Mesothelial cell of epicardium (in vitro differentiated cells): ENCODE measurements around the gene CDK16. TPM values are rescaled to one million over a fixed set of nuclear protein-coding genes. Genes with fewer than 3 reads are reported as not detected.

Source experiments
- DNase-seq, 2 experiments: peaks; one replicate each; pipeline ENCODE4 v3.0.0; 2021; ENCODE audit warnings: low spot score in 2 of 2; ENCODE audit not compliant: unreplicated experiment in 2 of 2
- H3K27ac Mint-ChIP-seq: 2 replicates; pipeline ENCODE4 v1.8.0; 2021; ENCODE audit warnings: mixed read lengths
- H3K27me3 Mint-ChIP-seq: 2 replicates; pipeline ENCODE4 v1.8.0; 2021; ENCODE audit warnings: low read depth, mixed read lengths
- H3K36me3 Mint-ChIP-seq: 2 replicates; pipeline ENCODE4 v1.8.0; 2021; ENCODE audit warnings: mixed read lengths
- H3K4me1 Mint-ChIP-seq: 2 replicates; pipeline ENCODE4 v1.8.0; 2021; ENCODE audit warnings: mixed read lengths
- H3K4me3 Mint-ChIP-seq: 2 replicates; pipeline ENCODE4 v1.8.0; 2021; ENCODE audit warnings: mild to moderate bottlenecking, moderate library complexity, mixed read lengths
- H3K9me3 Mint-ChIP-seq: 2 replicates; pipeline ENCODE4 v1.8.0; 2021; ENCODE audit warnings: mixed read lengths
- total RNA-seq: library from RNA; stranded (reverse); gene quantifications from 3 replicates; pipeline ENCODE4 v1.2.1, GENCODE V29; 2021
- TF ChIP-seq, protein P1 (sequence below): fragments of 200-600 bp; sonication (generic); IDR thresholded peaks from one replicate; pipeline ENCODE4 v1.5.0; 2021; ENCODE audit warnings: antibody characterized with exemption; ENCODE audit not compliant: unreplicated experiment

The CDK16 gene
- total RNA-seq, 1 donor from 2014 or later, result 216 TPM

DNA sequence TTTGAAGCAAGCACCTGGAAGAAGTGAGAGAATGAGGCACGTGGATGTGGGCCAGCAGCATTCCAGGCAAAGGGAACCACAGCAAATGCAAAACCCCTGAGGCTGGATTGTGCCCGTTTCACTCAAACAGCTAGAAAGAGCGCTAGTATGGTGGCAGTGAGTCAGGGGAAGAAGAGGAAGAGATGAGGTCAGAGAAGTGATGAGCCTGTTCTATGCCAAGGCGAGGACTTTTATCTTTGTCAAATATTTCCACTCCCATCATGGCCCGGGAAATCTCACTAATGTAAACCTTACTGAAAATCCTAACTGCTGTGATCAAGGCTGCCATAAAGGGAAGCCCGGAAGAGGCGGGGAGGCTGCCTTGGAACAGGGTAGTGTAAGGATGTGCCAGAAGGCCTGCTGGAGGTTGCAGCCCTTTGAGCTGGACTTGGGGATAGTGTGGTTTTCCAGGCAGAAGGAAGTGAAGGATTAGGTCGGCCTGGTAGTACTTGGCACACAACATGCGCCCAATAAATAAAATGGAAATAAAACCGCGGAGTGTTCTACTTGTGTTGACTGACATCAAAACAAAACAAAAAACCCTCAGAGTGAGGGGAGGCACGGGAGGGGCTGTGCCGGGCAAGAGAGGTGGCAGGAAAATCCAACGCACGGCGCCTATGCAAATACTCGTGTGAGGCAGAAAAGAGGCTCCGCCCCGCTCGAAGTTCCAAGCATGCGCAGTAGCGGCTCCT is 1.2 kb upstream of the CDK16 start:
- Mint-ChIP-seq H3K4me3 (peak overlapping the region; percentile 93), H3K27ac (peak overlapping the region; percentile 99), H3K36me3 (peaks cover 37% of the 10 kb centered on the region), H3K27me3 (no peaks in the 10 kb centered on the region), H3K4me1 (peaks cover 36% of the 10 kb centered on the region), H3K9me3 (no peaks in the 10 kb centered on the region)
- no peak for DNase-seq
- TF ChIP-seq, protein P1, sequence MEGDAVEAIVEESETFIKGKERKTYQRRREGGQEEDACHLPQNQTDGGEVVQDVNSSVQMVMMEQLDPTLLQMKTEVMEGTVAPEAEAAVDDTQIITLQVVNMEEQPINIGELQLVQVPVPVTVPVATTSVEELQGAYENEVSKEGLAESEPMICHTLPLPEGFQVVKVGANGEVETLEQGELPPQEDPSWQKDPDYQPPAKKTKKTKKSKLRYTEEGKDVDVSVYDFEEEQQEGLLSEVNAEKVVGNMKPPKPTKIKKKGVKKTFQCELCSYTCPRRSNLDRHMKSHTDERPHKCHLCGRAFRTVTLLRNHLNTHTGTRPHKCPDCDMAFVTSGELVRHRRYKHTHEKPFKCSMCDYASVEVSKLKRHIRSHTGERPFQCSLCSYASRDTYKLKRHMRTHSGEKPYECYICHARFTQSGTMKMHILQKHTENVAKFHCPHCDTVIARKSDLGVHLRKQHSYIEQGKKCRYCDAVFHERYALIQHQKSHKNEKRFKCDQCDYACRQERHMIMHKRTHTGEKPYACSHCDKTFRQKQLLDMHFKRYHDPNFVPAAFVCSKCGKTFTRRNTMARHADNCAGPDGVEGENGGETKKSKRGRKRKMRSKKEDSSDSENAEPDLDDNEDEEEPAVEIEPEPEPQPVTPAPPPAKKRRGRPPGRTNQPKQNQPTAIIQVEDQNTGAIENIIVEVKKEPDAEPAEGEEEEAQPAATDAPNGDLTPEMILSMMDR, result no peak

DNA sequence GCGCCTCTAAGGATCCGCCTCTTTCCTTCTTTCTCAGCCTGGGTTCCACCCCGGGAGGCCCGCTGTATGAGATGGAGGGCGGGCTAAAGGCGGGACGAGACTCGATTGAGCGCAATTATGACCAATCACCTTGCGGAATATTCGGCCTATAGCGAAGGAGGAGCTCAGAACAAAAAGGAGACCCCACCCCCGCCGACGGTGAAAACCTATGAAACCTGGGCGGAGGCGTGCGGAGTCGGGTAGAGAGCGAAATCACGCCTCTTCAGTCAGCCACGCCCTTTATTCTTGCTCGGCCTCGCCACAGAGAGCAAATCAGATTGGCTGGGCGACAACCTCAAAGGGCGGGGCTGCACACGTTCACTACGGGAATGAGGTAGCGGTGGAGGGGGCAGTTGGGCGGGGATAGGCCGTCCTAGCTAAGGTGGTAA is 615 bp upstream of the CDK16 start:
- Mint-ChIP-seq H3K36me3 (peaks cover 31% of the 10 kb centered on the region), H3K27ac (peak overlapping the region; percentile 99), H3K4me3 (peak overlapping the region; percentile 93), H3K9me3 (no peaks in the 10 kb centered on the region), H3K27me3 (no peaks in the 10 kb centered on the region), H3K4me1 (peaks cover 36% of the 10 kb centered on the region)
- peak; percentile 97 to 98 for DNase-seq
- TF ChIP-seq, protein P1, result no peak

DNA sequence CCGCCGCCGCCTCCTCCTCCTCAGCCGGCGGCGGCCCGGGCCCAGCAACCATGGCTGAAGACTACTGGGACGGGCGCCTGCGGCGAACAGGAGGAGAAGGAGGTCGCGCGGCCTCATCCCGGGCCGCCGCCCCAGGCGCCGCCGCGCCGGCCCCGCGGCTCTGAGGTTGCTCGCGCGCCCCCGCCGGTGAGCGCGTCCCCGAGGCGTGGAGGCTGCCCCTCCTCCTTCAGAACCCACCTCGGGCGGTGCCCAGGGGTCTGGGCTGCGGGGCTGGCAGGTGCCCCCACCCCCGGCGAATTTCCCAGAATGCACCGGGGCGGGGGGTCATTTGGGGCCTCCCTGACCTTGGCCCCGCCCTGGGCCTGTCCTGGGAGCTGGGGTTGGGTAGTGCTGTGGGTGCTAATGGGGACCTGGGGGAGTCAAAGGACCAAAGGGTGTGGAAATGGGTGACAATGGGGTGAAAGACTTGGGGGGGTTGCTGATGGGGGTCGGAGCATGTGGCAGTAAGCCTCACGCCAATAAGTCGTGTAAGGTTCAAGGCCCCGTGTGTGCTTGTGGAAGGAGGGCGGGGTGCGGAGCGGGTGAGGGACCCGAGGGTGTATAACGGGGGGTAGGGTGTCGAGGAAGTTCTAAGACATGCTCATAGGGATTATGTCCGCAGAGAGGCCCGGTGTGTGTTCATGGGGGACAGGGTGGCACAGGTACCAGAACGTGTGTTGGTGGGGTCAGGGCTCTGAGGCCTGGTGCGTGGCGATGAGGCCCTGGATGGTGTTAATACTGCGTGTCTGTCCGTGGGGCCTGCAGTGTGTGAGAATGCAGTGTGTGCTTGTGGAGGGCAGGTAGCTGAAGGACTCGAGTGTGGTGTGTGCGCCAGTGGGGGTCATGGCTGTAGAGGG is 687 bp downstream of the CDK16 start:
- H3K4me1 Mint-ChIP-seq, result peaks cover 36% of the 10 kb centered on the region
- peak overlapping the region; percentile 93 for H3K4me3 Mint-ChIP-seq
- TF ChIP-seq, protein P1, result no peak
- peaks cover 24% of the 10 kb centered on the region for H3K36me3 Mint-ChIP-seq
- H3K27ac Mint-ChIP-seq, result peak overlapping the region; percentile 79
- no peaks in the 10 kb centered on the region for H3K27me3 Mint-ChIP-seq
- peak in 1 of 2 experiments; percentile 60 for DNase-seq
- no peaks in the 10 kb centered on the region for H3K9me3 Mint-ChIP-seq

DNA sequence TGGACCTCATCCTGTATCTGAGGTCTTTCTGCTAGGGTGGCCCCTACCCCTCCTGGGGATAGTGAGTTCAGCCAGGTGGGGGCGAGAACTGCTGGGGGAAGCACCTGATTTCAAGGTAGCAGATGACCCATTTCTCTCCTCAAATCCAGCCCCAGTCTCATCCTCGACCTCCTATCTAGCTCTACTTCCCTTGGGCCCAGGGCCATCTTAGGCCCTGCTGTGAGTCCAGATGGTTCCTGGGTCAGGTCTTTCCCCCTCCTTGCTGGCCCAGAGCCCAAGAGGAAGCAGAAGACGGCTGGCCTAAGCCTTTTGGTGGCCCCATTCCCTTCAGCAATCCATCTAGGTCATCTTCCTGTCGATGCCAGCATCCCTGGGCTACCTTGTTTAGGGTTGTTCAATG is 3.3 kb downstream of the CDK16 start:
- Mint-ChIP-seq H3K4me3 (no peak overlapping the region), H3K27me3 (no peaks in the 10 kb centered on the region), H3K9me3 (no peaks in the 10 kb centered on the region), H3K27ac (peak overlapping the region; percentile 10), H3K4me1 (peaks cover 28% of the 10 kb centered on the region), H3K36me3 (peaks cover 24% of the 10 kb centered on the region)
- DNase-seq, result no peak
- TF ChIP-seq, protein P1, result no peak

DNA sequence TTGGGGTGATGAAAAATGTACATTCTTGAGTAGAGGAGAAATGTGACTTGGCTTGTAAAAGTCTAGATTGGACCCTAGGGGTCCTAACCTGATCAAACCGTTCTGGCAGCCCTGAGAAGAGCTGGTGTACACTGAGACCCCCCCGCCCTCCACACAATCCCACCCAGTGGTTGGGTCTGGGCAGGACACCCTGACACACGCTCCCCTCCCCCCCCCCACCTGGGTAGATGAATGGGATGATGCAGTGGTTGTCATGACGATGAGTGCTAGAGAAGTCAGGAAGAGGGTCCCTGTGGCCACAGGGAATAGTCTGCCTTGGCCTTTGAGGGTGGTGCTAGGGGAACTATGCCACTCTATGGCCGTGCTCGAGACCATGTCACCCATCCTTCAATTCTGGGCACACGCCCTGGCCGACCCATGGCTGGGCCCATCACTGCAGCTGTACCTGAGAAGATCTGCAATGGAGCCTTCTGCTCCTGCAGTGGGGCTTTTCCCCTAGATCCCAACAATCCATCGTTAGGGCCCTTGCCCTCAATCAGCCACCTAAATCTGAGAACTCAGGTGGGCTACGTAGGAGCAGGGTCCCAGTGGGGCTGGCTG is 4.4 kb downstream of the CDK16 start:
- DNase-seq, result no peak
- no peak overlapping the region for H3K4me3 Mint-ChIP-seq
- peaks cover 19% of the 10 kb centered on the region for H3K4me1 Mint-ChIP-seq
- H3K27ac Mint-ChIP-seq, result no peak overlapping the region
- TF ChIP-seq, protein P1, result no peak
- H3K27me3 Mint-ChIP-seq, result no peaks in the 10 kb centered on the region
- H3K36me3 Mint-ChIP-seq, result peaks cover 25% of the 10 kb centered on the region
- no peaks in the 10 kb centered on the region for H3K9me3 Mint-ChIP-seq
